ENCODE data around the gene UBA3. TPM values are rescaled to one million over a fixed set of nuclear protein-coding genes. Genes with fewer than 3 reads are reported as not detected.

UBA3 gene
- total and polyA plus RNA-seq, 7 donors, result 20.5 to 59.3 (median 41.2) TPM

DNA sequence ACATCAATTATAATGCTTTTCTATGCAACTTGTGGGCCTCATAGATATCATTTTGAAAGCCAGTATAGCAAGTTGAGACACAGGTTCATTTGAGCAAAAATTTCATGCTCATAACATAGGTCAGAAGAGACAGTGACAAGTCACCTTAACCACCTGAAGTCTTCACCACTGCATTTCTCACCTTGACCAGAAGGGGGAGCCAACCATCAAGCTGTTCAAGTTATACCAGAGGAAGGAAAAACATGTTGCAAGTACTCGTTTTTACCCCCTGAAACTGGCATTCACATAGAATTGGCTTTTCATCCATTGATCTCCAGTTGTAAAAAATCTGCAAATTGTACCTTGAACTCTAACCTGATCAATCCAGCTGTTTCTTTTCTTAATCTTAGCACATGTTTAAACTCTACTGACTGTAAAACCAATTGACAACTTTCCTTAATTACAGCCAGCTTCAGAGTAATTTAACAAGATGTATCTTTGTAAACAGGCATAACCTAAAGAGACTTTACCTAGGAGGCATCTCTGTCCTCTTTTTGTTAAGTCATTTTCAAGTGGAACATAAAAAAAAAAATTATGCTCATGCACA, 40.8 kb upstream of the UBA3 start:
- ATAC-seq (peak; percentile 50 to 64 (median 60)), DNase-seq (peak in 1 of 2 donors; percentile 47)
- intact Hi-C loops (cut with DNase I), result loop anchor here in 1 of 2 donors (1.0 kb wide), 1 partner anchor 185 kb away; no protein-coding TSS in a partner anchor
- Histone ChIP-seq H3K4me3 (peak overlapping the region; percentile 65), H3K27ac (peak overlapping the region; percentile 98), H3K36me3 (ENCODE audit: insufficient read depth in 1 of 2, low read depth in 1 of 2) (peaks cover 0 to 6% of the 10 kb centered on the region in 2 donors), H3K27me3 (ENCODE audit: insufficient read depth in 3 of 3, low read length in 2 of 3) (no peaks in the 10 kb centered on the region), H3K9me3 (no peaks in the 10 kb centered on the region), H3K4me1 (peaks cover 32% of the 10 kb centered on the region)
- TF ChIP-seq, protein P1, sequence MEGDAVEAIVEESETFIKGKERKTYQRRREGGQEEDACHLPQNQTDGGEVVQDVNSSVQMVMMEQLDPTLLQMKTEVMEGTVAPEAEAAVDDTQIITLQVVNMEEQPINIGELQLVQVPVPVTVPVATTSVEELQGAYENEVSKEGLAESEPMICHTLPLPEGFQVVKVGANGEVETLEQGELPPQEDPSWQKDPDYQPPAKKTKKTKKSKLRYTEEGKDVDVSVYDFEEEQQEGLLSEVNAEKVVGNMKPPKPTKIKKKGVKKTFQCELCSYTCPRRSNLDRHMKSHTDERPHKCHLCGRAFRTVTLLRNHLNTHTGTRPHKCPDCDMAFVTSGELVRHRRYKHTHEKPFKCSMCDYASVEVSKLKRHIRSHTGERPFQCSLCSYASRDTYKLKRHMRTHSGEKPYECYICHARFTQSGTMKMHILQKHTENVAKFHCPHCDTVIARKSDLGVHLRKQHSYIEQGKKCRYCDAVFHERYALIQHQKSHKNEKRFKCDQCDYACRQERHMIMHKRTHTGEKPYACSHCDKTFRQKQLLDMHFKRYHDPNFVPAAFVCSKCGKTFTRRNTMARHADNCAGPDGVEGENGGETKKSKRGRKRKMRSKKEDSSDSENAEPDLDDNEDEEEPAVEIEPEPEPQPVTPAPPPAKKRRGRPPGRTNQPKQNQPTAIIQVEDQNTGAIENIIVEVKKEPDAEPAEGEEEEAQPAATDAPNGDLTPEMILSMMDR (IDR thresholded peaks at IDR 0.05), result peak; percentile 94
- WGBS, 3 donors, result 0 to 3% (median 0%) methylated on average over 1 of the region's 1 CpG

DNA sequence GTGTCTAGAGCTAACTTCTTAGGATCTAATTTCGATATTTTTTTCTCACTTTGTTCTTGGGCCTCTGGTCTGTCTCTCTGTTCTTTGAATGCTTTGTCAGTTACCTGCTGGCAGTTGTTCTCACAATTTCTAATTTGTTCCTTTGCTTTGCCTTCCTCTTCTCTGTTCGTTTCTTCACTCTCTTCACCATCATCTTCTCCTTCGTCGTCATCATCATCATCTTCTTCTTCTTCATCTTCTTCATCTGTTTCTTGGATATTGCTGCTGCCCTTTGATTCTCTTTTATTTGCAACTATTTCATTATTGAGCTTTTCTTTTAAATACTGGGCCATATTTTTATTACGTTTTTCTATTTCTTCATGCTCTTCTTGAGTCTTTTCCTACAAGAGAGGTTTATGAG, 39.5 kb upstream of the UBA3 start:
- TF ChIP-seq, protein P1 (IDR thresholded peaks at IDR 0.05), result no peak
- peaks cover 36% of the 10 kb centered on the region for H3K4me1 ChIP-seq
- peak overlapping the region; percentile 98 for H3K27ac ChIP-seq
- H3K27me3 ChIP-seq (ENCODE audit: insufficient read depth in 3 of 3, low read length in 2 of 3), result no peaks in the 10 kb centered on the region
- ATAC-seq (no peak), DNase-seq (no peak)
- H3K9me3 ChIP-seq, result no peaks in the 10 kb centered on the region
- WGBS, 3 donors, result 57 to 80% (median 69%) methylated on average over 5 of the region's 5 CpGs
- H3K4me3 ChIP-seq, result peak overlapping the region; percentile 65
- intact Hi-C loops (cut with DNase I), result loop anchor here in 1 of 2 donors (5.0 kb wide), 1 partner anchor 37 kb away; the partner anchor contains the start of genes ARL6IP5 and UBA3
- peaks cover 0 to 8% of the 10 kb centered on the region in 2 donors for H3K36me3 ChIP-seq (ENCODE audit: insufficient read depth in 1 of 2, low read depth in 1 of 2)

DNA sequence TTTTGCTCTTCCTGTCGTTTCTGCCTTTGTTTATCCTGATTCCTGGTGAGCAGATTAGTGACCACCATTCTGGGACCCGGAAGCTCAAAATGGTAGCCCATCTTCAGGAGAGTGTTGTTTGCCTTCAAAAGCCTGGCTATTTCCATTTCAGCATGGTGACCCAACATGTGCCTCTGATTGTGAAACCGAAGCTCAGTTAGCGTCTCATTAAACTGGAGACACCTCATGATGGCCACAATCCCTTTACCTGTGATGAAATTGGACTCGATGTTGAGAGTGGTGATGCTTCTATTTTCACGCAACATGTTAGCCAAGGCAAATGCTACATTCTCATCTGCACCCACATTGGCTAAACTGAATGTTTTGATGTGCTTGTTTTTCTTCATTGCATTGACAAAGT, 39.0 kb upstream of the UBA3 start:
- Histone ChIP-seq H3K9me3 (no peaks in the 10 kb centered on the region), H3K4me1 (peaks cover 38% of the 10 kb centered on the region), H3K36me3 (ENCODE audit: insufficient read depth in 1 of 2, low read depth in 1 of 2) (peaks cover 0 to 12% of the 10 kb centered on the region in 2 donors), H3K4me3 (peak overlapping the region; percentile 65), H3K27ac (peak overlapping the region; percentile 98), H3K27me3 (ENCODE audit: insufficient read depth in 3 of 3, low read length in 2 of 3) (no peaks in the 10 kb centered on the region)
- intact Hi-C loops (cut with DNase I), result loop anchor here in 1 of 2 donors (5.0 kb wide), 1 partner anchor 37 kb away; the partner anchor contains the start of genes ARL6IP5 and UBA3
- TF ChIP-seq, protein P1 (IDR thresholded peaks at IDR 0.05), result no peak
- 41 to 59% (median 54%) methylated on average over 6 of the region's 6 CpGs for WGBS, 3 donors
- DNase-seq (no peak), ATAC-seq (peak; percentile 22 to 39 (median 32))

- Histone ChIP-seq H3K27me3 (ENCODE audit: insufficient read depth in 3 of 3, low read length in 2 of 3) (no peaks in the 10 kb centered on the region), H3K9me3 (no peaks in the 10 kb centered on the region), H3K4me3 (peak overlapping the region; percentile 65), H3K36me3 (ENCODE audit: insufficient read depth in 1 of 2, low read depth in 1 of 2) (peaks cover 0 to 12% of the 10 kb centered on the region in 2 donors), H3K27ac (peak overlapping the region; percentile 98), H3K4me1 (peaks cover 38% of the 10 kb centered on the region)
- TF ChIP-seq, protein P1 (IDR thresholded peaks at IDR 0.05), result no peak
- intact Hi-C loops (cut with DNase I), result loop anchor here in 1 of 2 donors (5.0 kb wide), 1 partner anchor 36 kb away; the partner anchor contains the start of genes ARL6IP5 and UBA3
- peak in 3 of 4 donors; percentile 12 to 43 (median 26) for ATAC-seq
- WGBS, 3 donors, result 54 to 70% (median 69%) methylated on average over 12 of the region's 12 CpGs
- DNase-seq, result no peak
Measured at GRCh38 chr3:69118555-69118954, 38.4 kb upstream of the UBA3 start.
